ENCODE results near the gene SEC14L2. TPM values are rescaled to one million over a fixed set of nuclear protein-coding genes. Genes with fewer than 3 reads are reported as not detected.

Gene SEC14L2
- polyA plus RNA-seq, 1 donor from 2014 or later = 2.7 TPM

DNA sequence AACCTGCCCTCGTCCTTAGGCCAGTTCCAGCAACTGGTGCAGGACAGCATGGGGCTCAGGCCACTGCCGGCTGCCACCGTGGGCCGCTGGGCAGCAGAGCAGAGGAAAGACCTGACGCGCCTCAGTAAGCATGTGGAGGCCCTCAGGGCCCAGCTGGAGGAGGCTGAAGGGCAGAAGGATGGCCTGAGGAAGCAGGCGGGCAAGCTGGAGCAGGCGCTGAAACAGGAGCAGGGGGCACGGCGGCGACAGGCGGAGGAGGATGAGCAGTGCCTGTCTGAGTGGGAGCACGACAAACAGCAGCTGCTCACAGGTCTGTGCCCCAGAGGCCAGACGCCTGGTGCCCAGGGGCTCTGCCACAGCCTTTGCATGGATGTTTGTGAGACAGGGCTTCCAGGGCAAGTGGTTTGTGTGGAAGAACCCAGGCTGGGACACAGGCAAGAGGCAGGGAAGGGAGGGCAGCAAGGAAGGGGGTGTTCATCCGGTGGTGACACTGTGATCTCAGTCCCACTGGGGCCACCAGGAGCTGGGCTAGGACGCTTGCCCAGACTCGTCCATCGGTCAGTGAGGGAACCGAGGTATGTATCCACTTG is 26.1 kb upstream of the SEC14L2 start:
- no peak overlapping the region for H2AFZ ChIP-seq (ENCODE audit: low read depth, low read length)
- no peak overlapping the region for H3K4me2 ChIP-seq (ENCODE audit: low read length)
- TF ChIP-seq TAF1 (IDR thresholded peaks at IDR 0.05; ENCODE audit: low read depth) (no peak), MXI1 (conservative IDR thresholded peaks at IDR 0.05; ENCODE audit: poor library complexity, severe bottlenecking) (no peak), EP300 (conservative IDR thresholded peaks at IDR 0.05; ENCODE audit: poor library complexity, severe bottlenecking) (no peak), SMC3 (conservative IDR thresholded peaks at IDR 0.05; ENCODE audit: poor library complexity) (no peak), EZH2 (IDR thresholded peaks at IDR 0.05; ENCODE audit: borderline replicate concordance, insufficient read depth, low read length, poor library complexity, severe bottlenecking) (no peak), RAD21 (conservative IDR thresholded peaks at IDR 0.05) (no peak), POLR2AphosphoS5 (IDR thresholded peaks at IDR 0.05) (no peak)
- TF ChIP-seq, protein P1, sequence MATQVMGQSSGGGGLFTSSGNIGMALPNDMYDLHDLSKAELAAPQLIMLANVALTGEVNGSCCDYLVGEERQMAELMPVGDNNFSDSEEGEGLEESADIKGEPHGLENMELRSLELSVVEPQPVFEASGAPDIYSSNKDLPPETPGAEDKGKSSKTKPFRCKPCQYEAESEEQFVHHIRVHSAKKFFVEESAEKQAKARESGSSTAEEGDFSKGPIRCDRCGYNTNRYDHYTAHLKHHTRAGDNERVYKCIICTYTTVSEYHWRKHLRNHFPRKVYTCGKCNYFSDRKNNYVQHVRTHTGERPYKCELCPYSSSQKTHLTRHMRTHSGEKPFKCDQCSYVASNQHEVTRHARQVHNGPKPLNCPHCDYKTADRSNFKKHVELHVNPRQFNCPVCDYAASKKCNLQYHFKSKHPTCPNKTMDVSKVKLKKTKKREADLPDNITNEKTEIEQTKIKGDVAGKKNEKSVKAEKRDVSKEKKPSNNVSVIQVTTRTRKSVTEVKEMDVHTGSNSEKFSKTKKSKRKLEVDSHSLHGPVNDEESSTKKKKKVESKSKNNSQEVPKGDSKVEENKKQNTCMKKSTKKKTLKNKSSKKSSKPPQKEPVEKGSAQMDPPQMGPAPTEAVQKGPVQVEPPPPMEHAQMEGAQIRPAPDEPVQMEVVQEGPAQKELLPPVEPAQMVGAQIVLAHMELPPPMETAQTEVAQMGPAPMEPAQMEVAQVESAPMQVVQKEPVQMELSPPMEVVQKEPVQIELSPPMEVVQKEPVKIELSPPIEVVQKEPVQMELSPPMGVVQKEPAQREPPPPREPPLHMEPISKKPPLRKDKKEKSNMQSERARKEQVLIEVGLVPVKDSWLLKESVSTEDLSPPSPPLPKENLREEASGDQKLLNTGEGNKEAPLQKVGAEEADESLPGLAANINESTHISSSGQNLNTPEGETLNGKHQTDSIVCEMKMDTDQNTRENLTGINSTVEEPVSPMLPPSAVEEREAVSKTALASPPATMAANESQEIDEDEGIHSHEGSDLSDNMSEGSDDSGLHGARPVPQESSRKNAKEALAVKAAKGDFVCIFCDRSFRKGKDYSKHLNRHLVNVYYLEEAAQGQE (IDR thresholded peaks at IDR 0.05; ENCODE audit: borderline replicate concordance) = no peak
- TF ChIP-seq, protein P2, sequence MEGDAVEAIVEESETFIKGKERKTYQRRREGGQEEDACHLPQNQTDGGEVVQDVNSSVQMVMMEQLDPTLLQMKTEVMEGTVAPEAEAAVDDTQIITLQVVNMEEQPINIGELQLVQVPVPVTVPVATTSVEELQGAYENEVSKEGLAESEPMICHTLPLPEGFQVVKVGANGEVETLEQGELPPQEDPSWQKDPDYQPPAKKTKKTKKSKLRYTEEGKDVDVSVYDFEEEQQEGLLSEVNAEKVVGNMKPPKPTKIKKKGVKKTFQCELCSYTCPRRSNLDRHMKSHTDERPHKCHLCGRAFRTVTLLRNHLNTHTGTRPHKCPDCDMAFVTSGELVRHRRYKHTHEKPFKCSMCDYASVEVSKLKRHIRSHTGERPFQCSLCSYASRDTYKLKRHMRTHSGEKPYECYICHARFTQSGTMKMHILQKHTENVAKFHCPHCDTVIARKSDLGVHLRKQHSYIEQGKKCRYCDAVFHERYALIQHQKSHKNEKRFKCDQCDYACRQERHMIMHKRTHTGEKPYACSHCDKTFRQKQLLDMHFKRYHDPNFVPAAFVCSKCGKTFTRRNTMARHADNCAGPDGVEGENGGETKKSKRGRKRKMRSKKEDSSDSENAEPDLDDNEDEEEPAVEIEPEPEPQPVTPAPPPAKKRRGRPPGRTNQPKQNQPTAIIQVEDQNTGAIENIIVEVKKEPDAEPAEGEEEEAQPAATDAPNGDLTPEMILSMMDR (IDR thresholded peaks at IDR 0.05; ENCODE audit: poor library complexity, severe bottlenecking) = no peak
- no peaks in the 10 kb centered on the region for H3K79me2 ChIP-seq (replicated peaks; ENCODE audit: insufficient read depth, low read length)
- no peak overlapping the region for H3K27ac ChIP-seq (ENCODE audit: low read length)
- H3K27me3 ChIP-seq (ENCODE audit: insufficient read depth, low read depth, low read length) = no peaks in the 10 kb centered on the region
- no peaks in the 10 kb centered on the region for H3K9me3 ChIP-seq (ENCODE audit: low read length)
- H4K20me1 ChIP-seq (ENCODE audit: insufficient read depth) = no peaks in the 10 kb centered on the region
- H3K9ac ChIP-seq (ENCODE audit: low read length) = no peak overlapping the region
- H3K4me3 ChIP-seq (ENCODE audit: low read length) = no peak overlapping the region
- no peaks in the 10 kb centered on the region for H3K9me2 ChIP-seq (ENCODE audit: insufficient read depth, low read length)
- no peaks in the 10 kb centered on the region for H3K36me3 ChIP-seq (ENCODE audit: insufficient read depth, low read length)
- no peaks in the 10 kb centered on the region for H3F3A ChIP-seq (ENCODE audit: insufficient read depth, low read length, poor library complexity, severe bottlenecking)

DNA sequence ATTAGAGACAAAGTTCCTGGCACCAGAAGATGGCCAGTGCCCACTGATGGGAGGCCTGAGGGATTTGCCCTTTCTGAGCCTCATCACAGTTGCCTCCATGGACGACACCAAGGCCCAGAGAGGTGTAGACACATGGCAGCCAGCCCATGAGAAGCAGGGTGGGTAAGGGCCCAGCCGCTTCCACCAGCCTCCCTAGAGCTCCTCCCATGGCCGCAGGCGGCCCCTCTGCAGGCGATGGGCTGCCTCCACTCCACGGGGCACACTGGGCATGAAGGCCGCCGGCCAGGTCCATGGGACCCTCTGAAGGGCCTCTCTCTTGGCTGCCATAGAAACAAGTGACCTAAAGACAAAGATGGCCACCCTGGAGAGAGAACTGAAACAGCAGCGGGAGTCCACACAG is 25.5 kb upstream of the SEC14L2 start:
- Histone ChIP-seq H4K20me1 (ENCODE audit: insufficient read depth) (no peaks in the 10 kb centered on the region), H3K4me2 (ENCODE audit: low read length) (no peak overlapping the region), H3K9me2 (ENCODE audit: insufficient read depth, low read length) (no peaks in the 10 kb centered on the region), H3K9ac (ENCODE audit: low read length) (no peak overlapping the region), H3K27me3 (ENCODE audit: insufficient read depth, low read depth, low read length) (no peaks in the 10 kb centered on the region), H3K27ac (ENCODE audit: low read length) (no peak overlapping the region), H2AFZ (ENCODE audit: low read depth, low read length) (no peak overlapping the region), H3K9me3 (ENCODE audit: low read length) (no peaks in the 10 kb centered on the region), H3K36me3 (ENCODE audit: insufficient read depth, low read length) (no peaks in the 10 kb centered on the region), H3K4me3 (ENCODE audit: low read length) (no peak overlapping the region), H3K79me2 (replicated peaks; ENCODE audit: insufficient read depth, low read length) (no peaks in the 10 kb centered on the region), H3F3A (ENCODE audit: insufficient read depth, low read length, poor library complexity, severe bottlenecking) (no peaks in the 10 kb centered on the region)
- TF ChIP-seq POLR2AphosphoS5 (IDR thresholded peaks at IDR 0.05) (no peak), TAF1 (IDR thresholded peaks at IDR 0.05; ENCODE audit: low read depth) (no peak), EZH2 (IDR thresholded peaks at IDR 0.05; ENCODE audit: borderline replicate concordance, insufficient read depth, low read length, poor library complexity, severe bottlenecking) (no peak), EP300 (conservative IDR thresholded peaks at IDR 0.05; ENCODE audit: poor library complexity, severe bottlenecking) (no peak), RAD21 (conservative IDR thresholded peaks at IDR 0.05) (no peak), MXI1 (conservative IDR thresholded peaks at IDR 0.05; ENCODE audit: poor library complexity, severe bottlenecking) (no peak), SMC3 (conservative IDR thresholded peaks at IDR 0.05; ENCODE audit: poor library complexity) (no peak)
- TF ChIP-seq, protein P2 (IDR thresholded peaks at IDR 0.05; ENCODE audit: poor library complexity, severe bottlenecking) = no peak
- TF ChIP-seq, protein P1 (IDR thresholded peaks at IDR 0.05; ENCODE audit: borderline replicate concordance) = no peak
